Measurements from ENCODE around the gene ESF1. TPM values are rescaled to one million over a fixed set of nuclear protein-coding genes. Genes with fewer than 3 reads are reported as not detected.

Gene ESF1
- total RNA-seq, 2 donors from 2014 or later: 10.4 to 11.1 TPM

DNA sequence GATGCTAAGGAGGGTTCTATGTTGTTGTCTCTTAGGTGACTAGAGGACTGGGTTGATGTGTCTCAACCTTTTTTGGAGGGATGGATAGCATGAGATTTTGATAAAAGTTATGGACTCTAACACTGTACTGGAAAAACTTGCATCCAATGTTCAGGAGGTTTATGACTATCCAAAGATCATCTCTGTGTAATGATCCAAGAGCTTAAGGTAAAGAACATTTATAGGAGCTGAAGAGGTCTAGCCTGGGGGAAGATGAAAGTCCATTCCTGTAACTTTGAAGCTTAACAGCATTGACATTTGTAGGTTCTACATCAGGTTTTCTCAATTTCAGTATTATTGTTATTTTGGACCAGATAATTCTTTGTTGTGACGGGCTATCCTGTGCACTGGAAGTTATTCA, 48.9 kb downstream of the ESF1 start:
- peaks cover 0 to 18% of the 10 kb centered on the region in 2 donors for H3K4me1 ChIP-seq
- H3K36me3 ChIP-seq: peaks cover 22% of the 10 kb centered on the region
- peak overlapping the region in 1 of 2 donors; percentile 52 for H3K27ac ChIP-seq
- H3K27me3 ChIP-seq: no peaks in the 10 kb centered on the region
- H3K4me3 ChIP-seq: no peak overlapping the region
- TF ChIP-seq, protein P1, sequence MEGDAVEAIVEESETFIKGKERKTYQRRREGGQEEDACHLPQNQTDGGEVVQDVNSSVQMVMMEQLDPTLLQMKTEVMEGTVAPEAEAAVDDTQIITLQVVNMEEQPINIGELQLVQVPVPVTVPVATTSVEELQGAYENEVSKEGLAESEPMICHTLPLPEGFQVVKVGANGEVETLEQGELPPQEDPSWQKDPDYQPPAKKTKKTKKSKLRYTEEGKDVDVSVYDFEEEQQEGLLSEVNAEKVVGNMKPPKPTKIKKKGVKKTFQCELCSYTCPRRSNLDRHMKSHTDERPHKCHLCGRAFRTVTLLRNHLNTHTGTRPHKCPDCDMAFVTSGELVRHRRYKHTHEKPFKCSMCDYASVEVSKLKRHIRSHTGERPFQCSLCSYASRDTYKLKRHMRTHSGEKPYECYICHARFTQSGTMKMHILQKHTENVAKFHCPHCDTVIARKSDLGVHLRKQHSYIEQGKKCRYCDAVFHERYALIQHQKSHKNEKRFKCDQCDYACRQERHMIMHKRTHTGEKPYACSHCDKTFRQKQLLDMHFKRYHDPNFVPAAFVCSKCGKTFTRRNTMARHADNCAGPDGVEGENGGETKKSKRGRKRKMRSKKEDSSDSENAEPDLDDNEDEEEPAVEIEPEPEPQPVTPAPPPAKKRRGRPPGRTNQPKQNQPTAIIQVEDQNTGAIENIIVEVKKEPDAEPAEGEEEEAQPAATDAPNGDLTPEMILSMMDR (IDR thresholded peaks at IDR 0.05): no peak
- peaks cover 0 to 9% of the 10 kb centered on the region in 2 donors for H3K9me3 ChIP-seq
- no peak for DNase-seq (ENCODE audit: low spot score)

DNA sequence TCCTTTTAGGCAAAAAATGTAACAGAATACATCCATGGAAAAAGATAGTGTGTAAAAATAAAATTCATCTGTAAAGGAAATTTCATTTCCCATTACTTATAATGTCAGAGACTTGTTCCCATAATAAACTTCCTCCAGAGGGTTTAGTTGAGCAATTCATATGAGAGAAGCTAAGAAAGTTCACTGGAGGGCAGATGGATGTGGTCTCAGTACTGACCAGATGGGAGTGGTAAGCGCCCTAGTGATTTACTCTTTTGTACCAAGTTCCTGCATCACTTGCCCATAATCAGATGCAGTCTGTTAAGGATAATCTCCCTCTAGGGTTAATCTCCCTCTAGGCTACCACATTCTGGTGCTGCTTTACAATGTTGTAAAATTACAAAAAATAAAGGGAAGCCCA, 61.7 kb downstream of the ESF1 start:
- Histone ChIP-seq H3K36me3 (peaks cover 4% of the 10 kb centered on the region), H3K4me3 (no peak overlapping the region), H3K27ac (no peak overlapping the region), H3K4me1 (no peaks in the 10 kb centered on the region), H3K9me3 (no peaks in the 10 kb centered on the region), H3K27me3 (no peaks in the 10 kb centered on the region)
- DNase-seq (ENCODE audit: low spot score): no peak
- TF ChIP-seq, protein P1 (IDR thresholded peaks at IDR 0.05): no peak

DNA sequence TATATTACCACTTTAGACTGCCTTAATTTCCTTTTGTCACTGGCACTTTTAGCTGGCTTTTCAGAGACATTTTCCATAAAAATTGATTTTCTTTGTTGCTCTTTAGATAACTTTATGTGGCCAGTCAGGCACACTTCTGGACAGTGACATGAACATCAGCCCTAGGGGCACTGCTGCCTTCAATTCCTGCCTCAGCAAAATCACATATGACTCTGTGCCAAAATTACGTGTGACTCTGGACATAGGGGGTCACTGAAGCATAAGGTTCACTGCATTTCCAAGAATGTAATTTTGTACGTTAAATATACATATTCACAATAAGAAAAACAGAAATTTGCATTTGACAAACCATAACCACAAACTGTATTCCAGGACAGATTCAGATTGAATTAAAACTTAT, 66.5 kb downstream of the ESF1 start:
- DNase-seq (ENCODE audit: low spot score): no peak
- H3K4me1 ChIP-seq: no peaks in the 10 kb centered on the region
- TF ChIP-seq, protein P1 (IDR thresholded peaks at IDR 0.05): no peak
- peaks cover 32% of the 10 kb centered on the region for H3K36me3 ChIP-seq
- no peak overlapping the region for H3K4me3 ChIP-seq
- H3K9me3 ChIP-seq: no peaks in the 10 kb centered on the region
- H3K27me3 ChIP-seq: no peaks in the 10 kb centered on the region
- no peak overlapping the region for H3K27ac ChIP-seq

DNA sequence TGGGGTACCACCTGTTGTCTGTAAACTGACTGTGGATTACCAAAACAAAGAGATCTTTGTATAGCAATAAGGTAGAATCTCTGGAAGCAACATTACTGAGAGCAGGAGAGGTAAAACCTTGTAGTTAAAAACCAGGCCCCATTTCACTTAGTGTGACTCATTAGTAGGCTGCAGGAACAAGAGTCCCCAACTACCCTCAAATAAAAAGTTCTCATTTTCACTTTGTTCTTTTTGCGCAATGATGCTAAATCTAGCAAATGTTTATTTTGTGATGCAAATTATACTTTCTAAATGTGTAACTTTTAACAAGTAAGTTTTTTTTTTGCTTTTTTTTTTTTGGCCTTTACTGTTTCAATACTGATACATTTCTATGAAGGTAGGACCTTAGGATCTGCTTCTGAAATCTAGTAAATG, 67.1 kb downstream of the ESF1 start:
- Histone ChIP-seq H3K27ac (no peak overlapping the region), H3K36me3 (peaks cover 32% of the 10 kb centered on the region)
- no peak for DNase-seq (ENCODE audit: low spot score)

DNA sequence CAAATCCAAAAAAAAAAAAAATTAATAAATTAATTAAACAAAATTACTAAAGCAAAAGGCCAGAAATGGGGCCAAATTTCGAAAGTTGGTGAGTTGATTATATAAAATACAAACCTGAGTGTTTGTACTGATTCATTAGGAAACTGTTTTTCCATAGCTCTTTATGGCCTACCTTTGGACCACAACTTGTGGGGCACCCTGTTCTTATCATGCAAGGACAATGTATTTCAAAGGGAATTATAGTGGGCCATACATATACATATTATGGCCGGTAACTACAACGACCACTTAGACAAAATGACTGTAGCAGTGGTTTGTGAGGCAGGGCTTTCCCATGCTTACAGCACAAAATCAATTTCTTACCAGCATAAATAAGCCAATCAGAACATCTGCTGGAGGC, 69.5 kb downstream of the ESF1 start:
- TF ChIP-seq, protein P1 (IDR thresholded peaks at IDR 0.05): no peak
- no peak overlapping the region for H3K27ac ChIP-seq
- peaks cover 32% of the 10 kb centered on the region for H3K36me3 ChIP-seq
- H3K4me1 ChIP-seq: no peaks in the 10 kb centered on the region
- DNase-seq (ENCODE audit: low spot score): no peak
- H3K9me3 ChIP-seq: peaks cover 0 to 10% of the 10 kb centered on the region in 2 donors
- no peaks in the 10 kb centered on the region for H3K27me3 ChIP-seq
- no peak overlapping the region for H3K4me3 ChIP-seq

More for the DNA sequence above, 67.1 kb downstream of the ESF1 start:
- TF ChIP-seq, protein P1 (IDR thresholded peaks at IDR 0.05): no peak
- H3K27me3 ChIP-seq: no peaks in the 10 kb centered on the region
- no peak overlapping the region for H3K4me3 ChIP-seq
- no peaks in the 10 kb centered on the region for H3K4me1 ChIP-seq
- no peaks in the 10 kb centered on the region for H3K9me3 ChIP-seq

DNA sequence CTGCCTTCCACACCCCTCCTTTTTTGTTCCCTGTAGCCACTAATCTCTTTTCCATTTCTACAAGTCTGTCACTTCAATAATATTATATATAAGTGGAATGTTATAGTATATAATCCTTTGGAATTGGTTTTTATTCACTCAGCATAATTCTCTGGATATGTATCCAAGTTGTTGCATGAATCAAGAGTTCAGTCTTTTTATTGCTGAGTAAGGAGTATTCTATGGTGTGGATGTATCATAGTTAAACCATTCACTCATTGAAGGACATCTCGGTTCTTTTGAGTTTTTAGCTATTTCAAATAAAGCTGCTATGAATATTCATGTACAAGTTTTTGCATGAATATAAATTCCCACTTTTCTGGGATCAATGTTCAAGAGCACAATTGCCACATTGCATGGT, 76.5 kb downstream of the ESF1 start:
- TF ChIP-seq, protein P1 (IDR thresholded peaks at IDR 0.05): no peak
- no peak for DNase-seq (ENCODE audit: low spot score)
- Histone ChIP-seq H3K36me3 (no peaks in the 10 kb centered on the region), H3K9me3 (peaks cover 0 to 10% of the 10 kb centered on the region in 2 donors), H3K4me3 (no peak overlapping the region), H3K4me1 (no peaks in the 10 kb centered on the region), H3K27ac (no peak overlapping the region), H3K27me3 (no peaks in the 10 kb centered on the region)
